ENCODE results near the gene CCDC33. TPM values are rescaled to one million over a fixed set of nuclear protein-coding genes. Genes with fewer than 3 reads are reported as not detected.

CCDC33 gene
- total and polyA plus RNA-seq, 2 experiments from 2014 or later: 2.6 to 2.8 TPM

DNA sequence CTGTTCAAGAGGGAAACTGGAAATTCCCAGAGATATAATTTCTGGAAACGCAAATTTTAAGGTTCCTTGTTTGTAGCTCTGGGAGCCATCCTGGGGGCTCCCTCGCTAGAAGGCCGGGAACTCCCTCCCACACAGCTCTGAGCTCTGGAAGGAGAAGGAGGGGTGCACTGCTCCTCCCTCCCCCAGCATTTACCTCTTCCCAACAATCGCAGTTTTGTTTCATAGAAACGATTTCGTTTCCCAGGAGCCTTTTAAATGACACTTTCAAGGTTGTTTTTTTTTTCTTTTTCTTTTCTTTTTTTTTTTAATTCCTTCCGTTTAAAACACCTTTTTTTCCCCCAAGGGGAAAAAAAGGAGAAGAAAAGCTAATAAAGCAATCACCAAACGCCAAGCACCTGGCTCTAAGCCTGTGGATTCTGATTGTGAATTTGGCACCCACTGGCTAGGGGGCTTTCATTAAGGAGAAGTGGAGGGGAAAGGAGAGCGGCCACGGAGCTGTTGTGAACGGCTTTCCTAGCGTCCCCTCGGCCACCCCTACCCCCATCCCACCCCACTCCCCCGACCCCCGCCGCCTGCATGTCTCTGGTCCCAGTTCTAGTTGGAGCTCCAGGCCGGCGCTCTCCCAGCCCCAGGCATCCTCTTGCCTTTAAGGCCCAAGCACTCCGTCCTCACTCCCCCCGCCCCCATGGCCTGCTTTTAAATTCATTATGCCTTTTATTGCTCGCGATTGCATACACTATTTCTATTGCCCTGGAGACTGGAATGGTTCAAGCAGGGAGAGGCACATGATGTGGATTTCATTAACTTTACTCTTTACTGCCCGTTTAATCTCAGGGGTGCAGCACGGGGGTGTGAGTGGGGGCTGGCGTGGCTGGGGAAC, 13.6 kb upstream of the CCDC33 start:
- H3K9me3 Mint-ChIP-seq: no peaks in the 10 kb centered on the region; the same call in 2 of the 3 replicates
- Histone ChIP-seq H3K4me2 (peak overlapping the region; percentile 71), H3K4me1 (ENCODE audit: insufficient read depth) (peaks cover 43% of the 10 kb centered on the region), H4K20me1 (replicated peaks; ENCODE audit: insufficient read depth) (no peaks in the 10 kb centered on the region; the same call in 1 of the 2 replicates), H3F3A (replicated peaks; ENCODE audit: low read depth) (no peaks in the 10 kb centered on the region), H2AFZ (no peak overlapping the region), H3K36me3 (ENCODE audit: insufficient read depth) (no peaks in the 10 kb centered on the region), H3K79me2 (replicated peaks; ENCODE audit: insufficient read depth) (no peaks in the 10 kb centered on the region), H3K4me3 (peak overlapping the region; percentile 41), H3K9me2 (ENCODE audit: insufficient read depth) (no peaks in the 10 kb centered on the region), H3K27ac (ENCODE audit: low read depth) (no peak overlapping the region), H3K27me3 (ENCODE audit: insufficient read depth) (peaks cover 100% of the 10 kb centered on the region)
- peak; percentile 51 for DNase-seq (ENCODE audit: low spot score)
- H3K4me3 Mint-ChIP-seq: peak overlapping the region; percentile 47; the same call in 1 of the 3 replicates
- H3K27ac Mint-ChIP-seq: no peak overlapping the region
- TF ChIP-seq NANOG (IDR thresholded peaks at IDR 0.05; ENCODE audit: borderline replicate concordance) (no peak), ZNF331 (CRISPR knock-in tag; IDR thresholded peaks at IDR 0.05; ENCODE audit: low read depth) (no peak), EZH2 (IDR thresholded peaks at IDR 0.05; ENCODE audit: low read depth, unreplicated experiment) (peak; percentile 43), EZH2phosphoT487 (IDR thresholded peaks at IDR 0.05; ENCODE audit: unreplicated experiment) (no peak), CTCF (conservative IDR thresholded peaks at IDR 0.05; ENCODE audit: low read depth in 2 of 2) (no peak)
- ATAC-seq: peak; percentile 12
- H3K4me1 Mint-ChIP-seq: peaks cover 53% of the 10 kb centered on the region
- H3K36me3 Mint-ChIP-seq (ENCODE audit: low read depth): no peaks in the 10 kb centered on the region
- H3K27me3 Mint-ChIP-seq (ENCODE audit: insufficient read depth, low read depth, poor library complexity): peaks cover 84% of the 10 kb centered on the region

DNA sequence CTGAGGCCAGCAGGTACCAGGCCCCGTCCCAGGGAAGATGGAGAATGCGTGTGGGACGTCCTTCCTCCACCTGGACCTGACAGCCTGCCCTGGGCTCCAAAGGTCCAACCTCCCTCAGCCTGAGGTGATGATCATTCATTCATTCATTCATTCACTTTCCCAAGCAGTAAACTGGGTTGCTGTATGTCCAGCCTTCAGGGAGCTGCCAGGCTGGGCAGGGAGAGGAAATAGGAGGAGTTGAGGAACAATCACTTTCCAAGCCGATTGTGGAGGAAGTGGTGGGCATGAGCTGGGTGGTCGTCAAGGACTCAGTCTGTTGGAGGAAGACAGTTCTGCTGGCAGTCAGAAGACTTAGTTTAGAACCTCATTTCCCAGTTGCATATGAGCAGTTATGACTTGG, 10.2 kb upstream of the CCDC33 start:
- ATAC-seq: no peak
- no peaks in the 10 kb centered on the region for H3K36me3 Mint-ChIP-seq (ENCODE audit: low read depth)
- TF ChIP-seq, protein P1, sequence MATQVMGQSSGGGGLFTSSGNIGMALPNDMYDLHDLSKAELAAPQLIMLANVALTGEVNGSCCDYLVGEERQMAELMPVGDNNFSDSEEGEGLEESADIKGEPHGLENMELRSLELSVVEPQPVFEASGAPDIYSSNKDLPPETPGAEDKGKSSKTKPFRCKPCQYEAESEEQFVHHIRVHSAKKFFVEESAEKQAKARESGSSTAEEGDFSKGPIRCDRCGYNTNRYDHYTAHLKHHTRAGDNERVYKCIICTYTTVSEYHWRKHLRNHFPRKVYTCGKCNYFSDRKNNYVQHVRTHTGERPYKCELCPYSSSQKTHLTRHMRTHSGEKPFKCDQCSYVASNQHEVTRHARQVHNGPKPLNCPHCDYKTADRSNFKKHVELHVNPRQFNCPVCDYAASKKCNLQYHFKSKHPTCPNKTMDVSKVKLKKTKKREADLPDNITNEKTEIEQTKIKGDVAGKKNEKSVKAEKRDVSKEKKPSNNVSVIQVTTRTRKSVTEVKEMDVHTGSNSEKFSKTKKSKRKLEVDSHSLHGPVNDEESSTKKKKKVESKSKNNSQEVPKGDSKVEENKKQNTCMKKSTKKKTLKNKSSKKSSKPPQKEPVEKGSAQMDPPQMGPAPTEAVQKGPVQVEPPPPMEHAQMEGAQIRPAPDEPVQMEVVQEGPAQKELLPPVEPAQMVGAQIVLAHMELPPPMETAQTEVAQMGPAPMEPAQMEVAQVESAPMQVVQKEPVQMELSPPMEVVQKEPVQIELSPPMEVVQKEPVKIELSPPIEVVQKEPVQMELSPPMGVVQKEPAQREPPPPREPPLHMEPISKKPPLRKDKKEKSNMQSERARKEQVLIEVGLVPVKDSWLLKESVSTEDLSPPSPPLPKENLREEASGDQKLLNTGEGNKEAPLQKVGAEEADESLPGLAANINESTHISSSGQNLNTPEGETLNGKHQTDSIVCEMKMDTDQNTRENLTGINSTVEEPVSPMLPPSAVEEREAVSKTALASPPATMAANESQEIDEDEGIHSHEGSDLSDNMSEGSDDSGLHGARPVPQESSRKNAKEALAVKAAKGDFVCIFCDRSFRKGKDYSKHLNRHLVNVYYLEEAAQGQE (IDR thresholded peaks at IDR 0.05; ENCODE audit: unreplicated experiment): no peak
- TF ChIP-seq ZNF331 (CRISPR knock-in tag; IDR thresholded peaks at IDR 0.05; ENCODE audit: low read depth): no peak
- no peak for TF ChIP-seq JUNB (IDR thresholded peaks at IDR 0.05; ENCODE audit: unreplicated experiment)
- no peak for TF ChIP-seq EZH2phosphoT487 (IDR thresholded peaks at IDR 0.05; ENCODE audit: unreplicated experiment)
- TF ChIP-seq STAT1 (IDR thresholded peaks at IDR 0.05; ENCODE audit: unreplicated experiment): no peak
- no peak for TF ChIP-seq ZNF114 (CRISPR knock-in tag; IDR thresholded peaks at IDR 0.05)
- TF ChIP-seq NANOG (IDR thresholded peaks at IDR 0.05; ENCODE audit: borderline replicate concordance): no peak

More for the DNA sequence above, 10.2 kb upstream of the CCDC33 start:
- no peak for DNase-seq (ENCODE audit: low spot score)
- H3K4me1 ChIP-seq (ENCODE audit: insufficient read depth): peaks cover 47% of the 10 kb centered on the region
- Mint-ChIP-seq H3K27me3 (ENCODE audit: insufficient read depth, low read depth, poor library complexity) (peaks cover 73% of the 10 kb centered on the region), H3K4me3 (no peak overlapping the region), H3K27ac (no peak overlapping the region), H3K4me1 (peaks cover 52% of the 10 kb centered on the region), H3K9me3 (no peaks in the 10 kb centered on the region; the same call in 2 of the 3 replicates)
- H3K4me3 ChIP-seq: no peak overlapping the region
- H3F3A ChIP-seq (replicated peaks; ENCODE audit: low read depth): no peaks in the 10 kb centered on the region
- no peaks in the 10 kb centered on the region for H3K79me2 ChIP-seq (replicated peaks; ENCODE audit: insufficient read depth)
- no peak overlapping the region for H3K27ac ChIP-seq (ENCODE audit: low read depth)
- H3K36me3 ChIP-seq (ENCODE audit: insufficient read depth): no peaks in the 10 kb centered on the region
- H2AFZ ChIP-seq: no peak overlapping the region
- no peak overlapping the region for H3K4me2 ChIP-seq
- H3K27me3 ChIP-seq (ENCODE audit: insufficient read depth): peaks cover 80% of the 10 kb centered on the region
- no peaks in the 10 kb centered on the region for H4K20me1 ChIP-seq (replicated peaks; ENCODE audit: insufficient read depth)
- no peaks in the 10 kb centered on the region for H3K9me2 ChIP-seq (ENCODE audit: insufficient read depth)

Data from GM23338 (cell line).